HG02938 (cell line): Measurements from ENCODE around the gene CCDC85B.

ENCODE experiments used
- ATAC-seq: cut with Tn5 transposase; IDR thresholded peaks from one replicate; pipeline ENCODE4 v1.9.1; 2021; ENCODE audit warnings: mild to moderate bottlenecking, moderate library complexity; ENCODE audit not compliant: unreplicated experiment

Gene CCDC85B

DNA sequence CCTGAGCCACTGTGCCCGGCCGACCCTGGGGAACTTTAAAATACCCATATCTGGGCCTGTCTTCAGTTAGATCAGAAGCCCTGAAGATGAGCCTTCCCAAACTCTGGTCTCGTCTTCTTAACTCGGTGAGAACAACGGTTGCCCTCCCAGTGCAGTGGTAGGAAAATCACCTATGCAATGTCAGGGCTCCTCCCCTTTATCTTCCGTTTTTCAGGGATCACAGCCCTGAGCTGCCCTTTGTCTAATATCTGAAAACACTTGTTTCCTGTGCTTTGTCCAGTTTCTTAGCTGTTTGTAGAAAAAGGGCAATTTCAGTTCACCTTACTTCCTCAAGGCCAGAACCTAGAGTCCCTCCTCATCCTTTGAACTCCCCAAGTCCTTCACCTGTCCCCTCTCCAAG lies 38.2 kb downstream of the CCDC85B start:
- no peak for ATAC-seq

DNA sequence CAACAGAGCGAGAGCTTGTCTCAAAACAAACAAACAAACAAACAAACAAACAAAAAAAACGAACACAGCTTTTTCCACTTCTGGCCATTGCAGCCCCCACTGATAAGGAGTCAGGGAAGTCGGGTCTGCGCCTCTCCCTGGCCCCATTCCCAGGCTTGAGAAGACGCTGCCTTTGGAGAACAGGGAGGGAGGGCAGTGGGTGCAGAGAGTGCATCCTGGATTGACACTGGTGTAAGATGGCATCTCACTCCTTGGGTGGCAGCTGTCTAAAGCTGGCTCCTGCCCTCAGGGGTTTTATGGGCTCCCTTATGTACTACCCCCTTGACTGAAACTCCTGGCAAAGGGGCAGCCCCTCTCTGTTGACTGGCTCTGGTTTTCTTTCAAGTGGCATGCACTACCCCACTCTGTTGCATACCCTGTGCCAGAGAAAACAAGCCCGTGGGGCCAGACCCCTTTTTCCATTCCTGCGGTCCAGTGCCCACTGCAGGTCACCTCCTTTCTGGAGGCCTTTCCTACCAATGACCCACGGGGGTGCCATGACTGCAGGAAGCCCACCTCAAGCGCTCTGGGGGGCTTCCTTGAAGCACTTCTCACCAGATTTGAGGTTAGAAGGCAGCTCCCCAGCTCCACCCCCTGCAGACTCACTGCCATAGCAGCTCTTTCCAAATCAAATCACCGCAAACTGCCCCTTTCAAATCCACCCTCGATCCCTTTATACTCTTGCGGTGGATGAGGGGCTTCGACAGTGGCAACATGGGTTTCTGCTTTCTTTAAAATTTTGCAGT lies 41.5 kb downstream of the CCDC85B start:
- ATAC-seq: no peak

DNA sequence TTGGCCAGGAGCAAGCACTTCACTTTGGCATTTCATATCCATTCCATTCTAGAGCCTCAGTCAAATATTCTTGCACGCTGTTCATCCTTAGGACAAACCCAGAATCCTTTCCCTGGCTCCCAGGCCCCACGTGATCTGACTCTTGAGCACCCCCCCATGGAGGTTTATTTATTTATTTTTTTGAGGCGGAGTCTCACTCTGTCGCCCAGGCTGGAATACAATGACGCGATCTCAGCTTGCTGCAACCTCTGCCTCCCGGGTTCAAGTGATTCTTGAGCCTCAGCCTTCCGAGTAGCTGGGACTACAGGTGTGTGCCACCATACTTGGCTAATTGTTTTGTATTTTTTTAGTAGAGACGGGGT lies 42.1 kb downstream of the CCDC85B start:
- ATAC-seq: no peak

DNA sequence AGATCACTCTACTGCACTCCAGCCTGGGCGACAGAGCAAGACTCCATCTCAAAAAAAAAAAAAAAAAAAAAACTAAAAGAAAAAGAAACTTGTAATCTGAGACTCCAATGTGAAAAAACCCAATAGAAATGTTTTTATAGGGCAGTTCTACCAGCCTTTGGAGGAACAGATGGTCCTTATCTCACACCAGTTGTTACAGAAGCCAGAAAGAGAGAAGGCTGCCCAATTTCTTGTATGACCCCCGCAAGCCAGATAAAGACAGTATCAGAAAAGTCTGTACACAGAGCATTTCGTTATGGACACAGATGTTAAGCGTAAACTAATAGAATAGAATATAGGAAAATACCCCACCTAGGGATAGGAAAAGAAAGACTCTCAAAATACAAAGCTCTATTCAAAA lies 43.5 kb downstream of the CCDC85B start:
- ATAC-seq: no peak

DNA sequence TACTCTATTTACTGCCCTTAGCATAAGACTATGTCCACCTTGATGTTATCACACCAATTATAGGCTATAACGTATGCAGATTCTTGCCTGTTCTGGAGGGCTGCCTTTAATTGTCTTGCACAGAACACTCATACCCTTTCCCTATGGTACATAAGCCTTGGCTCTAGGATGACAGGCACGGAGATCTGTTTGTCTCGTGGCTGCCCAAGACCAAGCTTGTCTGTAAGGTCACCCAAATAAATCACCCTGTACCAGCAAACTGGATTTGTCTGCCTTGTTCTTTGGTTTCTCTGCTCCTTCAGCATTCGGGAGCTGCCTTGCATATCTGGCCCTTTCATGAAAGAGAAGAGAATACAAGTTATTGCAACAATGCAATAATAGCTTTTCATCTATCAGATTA lies 47.3 kb downstream of the CCDC85B start:
- ATAC-seq: no peak
